Activated CD8-positive, alpha-beta memory T cell treated with anti-CD3 and anti-CD28 coated beads, Interleukin-2, amount 50 U/mL, for 24 hours (primary cell): ENCODE data around the gene DDC.

ENCODE experiments used
- DNase-seq: peaks from one replicate; pipeline ENCODE4 v3.0.0-alpha.2; 2020; ENCODE audit errors: extremely low read depth

The DDC gene

GRCh38 chr7:50564640-50565558 is at the start of gene DDC:
TSS of gene DDC (minus strand) at chr7:50565405. CDS start at chr7:50544085, 21,320 bp downstream.
- DNase-seq: no peak

- no peak for DNase-seq
Observed at GRCh38 chr7:50613473-50613872, 48.3 kb upstream of the DDC start.

GRCh38 chr7:50612704-50613103 is 47.5 kb upstream of the DDC start:
- DNase-seq: no peak

GRCh38 chr7:50610521-50611277 is 45.5 kb upstream of the DDC start:
- DNase-seq: peak; percentile 12

GRCh38 chr7:50608196-50608906 is 43.1 kb upstream of the DDC start:
- DNase-seq: no peak

- no peak for DNase-seq
Observed at GRCh38 chr7:50607524-50608125, 42.4 kb upstream of the DDC start.

- DNase-seq: no peak
Observed at GRCh38 chr7:50605059-50605458, 39.9 kb upstream of the DDC start.

- no peak for DNase-seq
Observed at GRCh38 chr7:50603287-50603686, 38.1 kb upstream of the DDC start.

- DNase-seq: no peak
Observed at GRCh38 chr7:50599385-50599784, 34.2 kb upstream of the DDC start.

GRCh38 chr7:50598460-50599343 is 33.5 kb upstream of the DDC start:
- DNase-seq: no peak

- DNase-seq: no peak
Observed at GRCh38 chr7:50596484-50596883, 31.3 kb upstream of the DDC start.

- no peak for DNase-seq
Observed at GRCh38 chr7:50595491-50596102, 30.4 kb upstream of the DDC start.

- DNase-seq: no peak
Observed at GRCh38 chr7:50594734-50595485, 29.7 kb upstream of the DDC start.

GRCh38 chr7:50594136-50594535 is 28.9 kb upstream of the DDC start:
- DNase-seq: no peak

GRCh38 chr7:50592940-50593339 is 27.7 kb upstream of the DDC start:
- DNase-seq: no peak

- no peak for DNase-seq
Observed at GRCh38 chr7:50591480-50592438, 26.6 kb upstream of the DDC start.

- DNase-seq: no peak
Observed at GRCh38 chr7:50591098-50591479, 25.9 kb upstream of the DDC start.

GRCh38 chr7:50590535-50590934 is 25.3 kb upstream of the DDC start:
- no peak for DNase-seq

- no peak for DNase-seq
Observed at GRCh38 chr7:50589364-50589763, 24.2 kb upstream of the DDC start.
